LHCN-M2 (cell line): ENCODE measurements around the gene PPIE. TPM values are rescaled to one million over a fixed set of nuclear protein-coding genes. Genes with fewer than 3 reads are reported as not detected.

Experiments
- DNase-seq: peaks from one replicate; pipeline ENCODE4 v3.0.0-alpha.2; 2012; ENCODE audit warnings: low read depth
- polyA plus RNA-seq: library from polyadenylated mRNA; unstranded; fragments of >200 nt; gene quantifications from one replicate; pipeline ENCODE4 v1.2.1, GENCODE V29; 2012; ENCODE audit warnings: missing spikeins
- total RNA-seq: library from RNA; depleted of rRNA; stranded (reverse); fragments of >200 nt; gene quantifications from 2 replicates; pipeline ENCODE4 v1.2.3, GENCODE V29; 2014; rRNA removed

The PPIE gene
- total RNA-seq = 34.3 and 40.6 TPM in 2 replicates
- polyA plus RNA-seq = 51.3 TPM

GRCh38 chr1:39738622-39739366, at the start of gene PPIE:
Gene PPIE, plus strand, starts transcription at chr1:39738882. Its CDS starts 19 bp downstream, at chr1:39738901.
- DNase-seq = peak; percentile 86

GRCh38 chr1:39689214-39689613, 49.5 kb upstream of the PPIE start:
- no peak for DNase-seq

- no peak for DNase-seq
Measured at GRCh38 chr1:39689635-39690034, 49.0 kb upstream of the PPIE start.

GRCh38 chr1:39690225-39690624, 48.5 kb upstream of the PPIE start:
- DNase-seq = no peak

- DNase-seq = no peak
Measured at GRCh38 chr1:39690794-39691382, 47.8 kb upstream of the PPIE start.

- DNase-seq = peak; percentile 77
Measured at GRCh38 chr1:39691383-39692151, 47.1 kb upstream of the PPIE start, which contains the start of gene HPCAL4. Gene HPCAL4, minus strand, starts transcription at chr1:39691433. Its CDS starts 6,830 bp downstream, at chr1:39684603.

GRCh38 chr1:39692152-39693074, 46.3 kb upstream of the PPIE start:
- no peak for DNase-seq

- peak; percentile 97 for DNase-seq
Measured at GRCh38 chr1:39694026-39694425, 44.7 kb upstream of the PPIE start.

- DNase-seq = peak; percentile 28
Measured at GRCh38 chr1:39695016-39695415, 43.7 kb upstream of the PPIE start.

GRCh38 chr1:39696448-39696847, 42.2 kb upstream of the PPIE start:
- DNase-seq = no peak

GRCh38 chr1:39698568-39698967, 40.1 kb upstream of the PPIE start:
- no peak for DNase-seq

GRCh38 chr1:39699419-39699818, 39.3 kb upstream of the PPIE start:
- no peak for DNase-seq

- no peak for DNase-seq
Measured at GRCh38 chr1:39700348-39700747, 38.3 kb upstream of the PPIE start.

- peak; percentile 23 for DNase-seq
Measured at GRCh38 chr1:39701049-39701439, 37.6 kb upstream of the PPIE start.

GRCh38 chr1:39704757-39705156, 33.9 kb upstream of the PPIE start:
- DNase-seq = no peak

- no peak for DNase-seq
Measured at GRCh38 chr1:39707506-39707905, 31.2 kb upstream of the PPIE start.

- no peak for DNase-seq
Measured at GRCh38 chr1:39711104-39711965, 27.3 kb upstream of the PPIE start.

GRCh38 chr1:39711966-39712340, 26.7 kb upstream of the PPIE start:
- DNase-seq = no peak

GRCh38 chr1:39713557-39713956, 25.1 kb upstream of the PPIE start:
- DNase-seq = no peak

- DNase-seq = no peak
Measured at GRCh38 chr1:39717809-39718208, 20.9 kb upstream of the PPIE start.
